Urinary bladder (tissue), 4 donors: ENCODE results near the gene CSTB. TPM values are rescaled to one million over a fixed set of nuclear protein-coding genes. Genes with fewer than 3 reads are reported as not detected.
"Not testable (repeated sequence)": the region's sequence is repeated elsewhere in the genome, so short reads cannot be mapped to it uniquely, and the experiment has no call there.

ENCODE experiments used
- DNase-seq: peaks from one replicate; pipeline ENCODE4 v3.0.0-alpha.2; 2015; ENCODE audit errors: extremely low spot score
- H3K27ac ChIP-seq: one replicate; pipeline ENCODE4 v1.5.1; 2013; ENCODE audit warnings: low read depth, mild to moderate bottlenecking, moderate library complexity
- H3K36me3 ChIP-seq: one replicate; pipeline ENCODE4 v1.6.1; 2013; ENCODE audit warnings: mild to moderate bottlenecking, moderate library complexity; ENCODE audit not compliant: insufficient read depth
- H3K4me1 ChIP-seq: one replicate; pipeline ENCODE4 v1.6.1; 2013; ENCODE audit warnings: mild to moderate bottlenecking, moderate library complexity; ENCODE audit not compliant: insufficient read depth
- H3K4me3 ChIP-seq: one replicate; pipeline ENCODE4 v1.5.1; 2013; ENCODE audit warnings: low read depth, low read length
- WGBS: extraction: QIAGEN DNeasy Blood & Tissue Kit; methylation state at CpG from one replicate; pipeline ENCODE4 v1.1.7; 2013; 5-methylcytosine and 5-hydroxymethylcytosine counted together
- polyA plus RNA-seq: library from polyadenylated mRNA; stranded (reverse); fragments of 200-250 nt; gene quantifications from one replicate; pipeline ENCODE4 v1.2.3, GENCODE V29; 2013
- total RNA-seq: library from RNA; depleted of rRNA; stranded (reverse); fragments of >200 nt; gene quantifications from one replicate; pipeline ENCODE4 v1.2.3, GENCODE V29; 2014
- donor health status: healthy with polysubstance abuse.
- donor health status: healthy.

The CSTB gene
- total RNA-seq (11.0 TPM), polyA plus RNA-seq (91.8 TPM)

GRCh38 chr21:43775795-43776430 is at the start of gene CSTB:
Gene CSTB (minus strand): TSS chr21:43776308. CDS start chr21:43776269, 39 bp downstream.
- DNase-seq: no peak
- Histone ChIP-seq H3K36me3 (no peaks in the 10 kb centered on the region), H3K4me1 (no peaks in the 10 kb centered on the region), H3K27ac (peak within 1 kb of the TSS; percentile 88), H3K4me3 (peak within 1 kb of the TSS; percentile 78)
- WGBS: under 1% methylated on average over 71 of the region's 71 CpGs

GRCh38 chr21:43825242-43825935 is 49.3 kb upstream of the CSTB start:
- WGBS: 85% methylated on average over 24 of the region's 24 CpGs
- Histone ChIP-seq H3K36me3 (no peaks in the 10 kb centered on the region), H3K4me3 (no peak overlapping the region), H3K4me1 (no peaks in the 10 kb centered on the region), H3K27ac (no peak overlapping the region)
- DNase-seq: no peak

- WGBS: 73% methylated on average over 17 of the region's 17 CpGs
- Histone ChIP-seq H3K4me3 (no peak overlapping the region), H3K27ac (no peak overlapping the region), H3K4me1 (no peaks in the 10 kb centered on the region), H3K36me3 (no peaks in the 10 kb centered on the region)
- DNase-seq: no peak
Measured at GRCh38 chr21:43824333-43825241, 48.5 kb upstream of the CSTB start.

GRCh38 chr21:43822741-43823140 is 46.6 kb upstream of the CSTB start:
- 89% methylated on average over 2 of the region's 5 CpGs for WGBS
- not testable (repeated sequence) for H3K36me3 ChIP-seq, H3K4me3 ChIP-seq, DNase-seq, H3K4me1 ChIP-seq, H3K27ac ChIP-seq

GRCh38 chr21:43822166-43822565 is 46.1 kb upstream of the CSTB start:
- WGBS: 93% methylated on average over 25 of the region's 25 CpGs

GRCh38 chr21:43820466-43820865 is 44.4 kb upstream of the CSTB start:
- no peak overlapping the region for H3K4me3 ChIP-seq
- no peaks in the 10 kb centered on the region for H3K4me1 ChIP-seq
- no peak for DNase-seq
- WGBS: 94% methylated on average over 11 of the region's 11 CpGs
- H3K27ac ChIP-seq: no peak overlapping the region
- H3K36me3 ChIP-seq: no peaks in the 10 kb centered on the region

More at GRCh38 chr21:43822166-43822565, 46.1 kb upstream of the CSTB start:
- H3K27ac ChIP-seq, H3K4me1 ChIP-seq, DNase-seq, H3K4me3 ChIP-seq, H3K36me3 ChIP-seq: not testable (repeated sequence)

- H3K4me1 ChIP-seq: no peaks in the 10 kb centered on the region
- no peak for DNase-seq
- 90% methylated on average over 25 of the region's 25 CpGs for WGBS
- H3K27ac ChIP-seq: no peak overlapping the region
- H3K36me3 ChIP-seq: no peaks in the 10 kb centered on the region
- no peak overlapping the region for H3K4me3 ChIP-seq
Measured at GRCh38 chr21:43819511-43820405, 43.6 kb upstream of the CSTB start.

- H3K27ac ChIP-seq: no peak overlapping the region
- DNase-seq: no peak
- no peaks in the 10 kb centered on the region for H3K36me3 ChIP-seq
- WGBS: 83% methylated on average over 3 of the region's 3 CpGs
- no peak overlapping the region for H3K4me3 ChIP-seq
- H3K4me1 ChIP-seq: no peaks in the 10 kb centered on the region
Measured at GRCh38 chr21:43818685-43819084, 42.6 kb upstream of the CSTB start.

GRCh38 chr21:43817157-43818086 is 41.3 kb upstream of the CSTB start:
- Histone ChIP-seq H3K4me3 (no peak overlapping the region), H3K36me3 (no peaks in the 10 kb centered on the region), H3K4me1 (no peaks in the 10 kb centered on the region), H3K27ac (no peak overlapping the region)
- no peak for DNase-seq
- WGBS: 87% methylated on average over 29 of the region's 29 CpGs

GRCh38 chr21:43816611-43817071 is 40.5 kb upstream of the CSTB start:
- WGBS: 73% methylated on average over 14 of the region's 14 CpGs
- no peak for DNase-seq

GRCh38 chr21:43815991-43816390 is 39.9 kb upstream of the CSTB start:
- 91% methylated on average over 15 of the region's 15 CpGs for WGBS
- no peaks in the 10 kb centered on the region for H3K4me1 ChIP-seq
- DNase-seq: no peak
- no peaks in the 10 kb centered on the region for H3K36me3 ChIP-seq
- no peak overlapping the region for H3K27ac ChIP-seq
- no peak overlapping the region for H3K4me3 ChIP-seq

More at GRCh38 chr21:43816611-43817071, 40.5 kb upstream of the CSTB start:
- no peak overlapping the region for H3K4me3 ChIP-seq
- H3K27ac ChIP-seq: no peak overlapping the region
- no peaks in the 10 kb centered on the region for H3K4me1 ChIP-seq
- no peaks in the 10 kb centered on the region for H3K36me3 ChIP-seq

- Histone ChIP-seq H3K36me3 (no peaks in the 10 kb centered on the region), H3K4me3 (no peak overlapping the region), H3K4me1 (no peaks in the 10 kb centered on the region), H3K27ac (no peak overlapping the region)
- DNase-seq: no peak
- WGBS: 30% methylated on average over 24 of the region's 27 CpGs
Measured at GRCh38 chr21:43815107-43815613, 39.1 kb upstream of the CSTB start.
